Muscle layer of duodenum (tissue), 2 donors: ENCODE data around the gene PRKAR1B.

ENCODE experiments used
- H3K27ac ChIP-seq: one replicate; pipeline ENCODE4 v1.7.0; 2013; ENCODE audit warnings: mild to moderate bottlenecking, low read length
- H3K27me3 ChIP-seq: one replicate; pipeline ENCODE4 v1.7.0; 2013; ENCODE audit warnings: low read depth, mild to moderate bottlenecking, control low read depth, low read length
- H3K36me3 ChIP-seq, 2 donors: one replicate each; pipeline ENCODE4 v1.7.0; 2013; ENCODE audit warnings: low read length in 2 of 2, control low read depth in 1 of 2, mild to moderate bottlenecking in 1 of 2; ENCODE audit not compliant: insufficient read depth in 2 of 2, control insufficient read depth in 1 of 2
- H3K4me1 ChIP-seq, 2 donors: one replicate each; pipeline ENCODE4 v1.7.0; 2013; ENCODE audit warnings: low read length in 2 of 2, mild to moderate bottlenecking in 2 of 2, control low read depth in 1 of 2, moderate library complexity in 1 of 2; ENCODE audit not compliant: insufficient read depth in 2 of 2, control insufficient read depth in 1 of 2
- H3K4me3 ChIP-seq, 2 donors: one replicate each; pipeline ENCODE4 v1.7.0; 2013; ENCODE audit warnings: low read length in 2 of 2, low read depth in 1 of 2, mild to moderate bottlenecking in 1 of 2
- H3K9me3 ChIP-seq, 2 donors: one replicate each; pipeline ENCODE4 v1.7.0; 2013; ENCODE audit warnings: low read length in 2 of 2, control low read depth in 1 of 2, mild to moderate bottlenecking in 1 of 2; ENCODE audit not compliant: control insufficient read depth in 1 of 2
- donor health status: healthy.

PRKAR1B gene

DNA sequence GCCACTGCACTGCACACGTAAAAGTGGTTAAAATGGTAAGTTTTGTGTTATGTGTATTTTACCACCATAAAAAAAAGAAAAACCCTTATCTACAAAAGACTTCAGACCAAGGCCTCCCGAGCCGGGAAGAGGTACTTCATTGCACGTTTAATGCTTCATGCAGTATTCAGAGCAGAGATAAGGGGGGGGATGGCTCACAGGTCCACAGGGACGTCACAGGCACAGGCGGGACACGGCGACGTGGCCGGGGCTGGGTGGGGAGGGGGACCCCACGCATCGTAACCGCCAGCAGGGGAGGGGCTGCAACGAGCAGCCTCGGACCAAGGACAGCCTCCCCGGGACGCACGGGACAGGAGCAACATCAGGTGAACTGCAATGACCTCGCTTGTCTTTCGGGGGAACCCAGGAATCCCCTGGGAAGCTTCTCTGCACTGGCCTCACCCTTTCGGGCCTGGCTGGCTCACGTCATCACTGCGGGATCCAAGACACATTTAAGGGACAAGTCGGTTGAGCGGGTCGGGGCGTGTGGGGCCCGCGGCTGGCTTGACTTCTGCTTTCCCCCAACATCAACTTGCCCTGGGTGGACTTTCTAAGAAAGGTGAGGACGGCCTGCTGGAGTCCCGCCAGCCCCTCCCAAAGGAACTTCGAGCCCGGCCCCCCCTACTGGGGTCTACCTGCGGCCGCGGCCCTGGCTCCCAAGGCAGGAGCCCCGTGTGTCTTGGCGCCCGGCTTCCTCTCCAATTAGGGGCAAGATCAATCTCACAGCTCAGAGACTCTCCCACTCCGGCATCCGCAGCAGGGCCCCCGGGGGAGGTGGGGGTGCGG lies 177.8 kb downstream of the PRKAR1B start:
- H3K36me3 ChIP-seq: peaks cover 0 to 13% of the 10 kb centered on the region in 2 donors
- no peaks in the 10 kb centered on the region for H3K27me3 ChIP-seq
- no peak overlapping the region for H3K4me3 ChIP-seq
- peaks cover 0 to 4% of the 10 kb centered on the region in 2 donors for H3K9me3 ChIP-seq
- H3K4me1 ChIP-seq: no peaks in the 10 kb centered on the region
- no peak overlapping the region for H3K27ac ChIP-seq

GRCh38 chr7:548401-548800 lies 178.7 kb downstream of the PRKAR1B start:
- peaks cover 0 to 4% of the 10 kb centered on the region in 2 donors for H3K9me3 ChIP-seq
- peaks cover 0 to 13% of the 10 kb centered on the region in 2 donors for H3K36me3 ChIP-seq
- H3K27ac ChIP-seq: no peak overlapping the region
- H3K4me1 ChIP-seq: no peaks in the 10 kb centered on the region
- H3K4me3 ChIP-seq: no peak overlapping the region
- no peaks in the 10 kb centered on the region for H3K27me3 ChIP-seq

DNA sequence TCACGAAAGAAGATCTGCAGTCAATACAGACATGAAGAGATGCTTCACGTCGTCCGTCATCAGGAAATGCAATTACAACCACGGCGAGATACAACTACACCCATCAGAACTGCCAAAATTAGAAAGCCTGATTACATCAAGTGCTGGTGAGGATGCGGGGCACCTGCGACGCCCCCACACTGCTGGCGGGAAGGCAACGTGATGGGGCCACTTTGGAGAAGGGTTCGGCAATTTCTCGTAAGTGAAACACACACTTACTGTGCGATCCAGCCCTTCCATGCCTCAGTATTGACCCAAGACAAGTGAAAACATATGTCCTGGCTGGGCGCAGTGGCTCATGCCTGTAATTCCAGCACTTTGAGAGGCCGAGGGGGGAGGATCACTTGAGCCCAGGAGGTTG lies 181.6 kb downstream of the PRKAR1B start:
- peaks cover 0 to 5% of the 10 kb centered on the region in 2 donors for H3K4me1 ChIP-seq
- peaks cover 0 to 13% of the 10 kb centered on the region in 2 donors for H3K36me3 ChIP-seq
- H3K27me3 ChIP-seq: no peaks in the 10 kb centered on the region
- no peak overlapping the region for H3K4me3 ChIP-seq
- H3K27ac ChIP-seq: no peak overlapping the region
- peaks cover 0 to 4% of the 10 kb centered on the region in 2 donors for H3K9me3 ChIP-seq

- H3K27me3 ChIP-seq: no peaks in the 10 kb centered on the region
- H3K27ac ChIP-seq: no peak overlapping the region
- H3K9me3 ChIP-seq: peaks cover 0 to 4% of the 10 kb centered on the region in 2 donors
- peaks cover 0 to 5% of the 10 kb centered on the region in 2 donors for H3K4me1 ChIP-seq
- peaks cover 0 to 7% of the 10 kb centered on the region in 2 donors for H3K36me3 ChIP-seq
- no peak overlapping the region for H3K4me3 ChIP-seq
Observed at GRCh38 chr7:544338-545221, 182.5 kb downstream of the PRKAR1B start.

- Histone ChIP-seq H3K4me3 (no peak overlapping the region), H3K27me3 (no peaks in the 10 kb centered on the region), H3K36me3 (no peaks in the 10 kb centered on the region), H3K9me3 (peaks cover 0 to 4% of the 10 kb centered on the region in 2 donors), H3K4me1 (peaks cover 0 to 5% of the 10 kb centered on the region in 2 donors), H3K27ac (no peak overlapping the region)
Observed at GRCh38 chr7:543501-544337, 183.4 kb downstream of the PRKAR1B start.

DNA sequence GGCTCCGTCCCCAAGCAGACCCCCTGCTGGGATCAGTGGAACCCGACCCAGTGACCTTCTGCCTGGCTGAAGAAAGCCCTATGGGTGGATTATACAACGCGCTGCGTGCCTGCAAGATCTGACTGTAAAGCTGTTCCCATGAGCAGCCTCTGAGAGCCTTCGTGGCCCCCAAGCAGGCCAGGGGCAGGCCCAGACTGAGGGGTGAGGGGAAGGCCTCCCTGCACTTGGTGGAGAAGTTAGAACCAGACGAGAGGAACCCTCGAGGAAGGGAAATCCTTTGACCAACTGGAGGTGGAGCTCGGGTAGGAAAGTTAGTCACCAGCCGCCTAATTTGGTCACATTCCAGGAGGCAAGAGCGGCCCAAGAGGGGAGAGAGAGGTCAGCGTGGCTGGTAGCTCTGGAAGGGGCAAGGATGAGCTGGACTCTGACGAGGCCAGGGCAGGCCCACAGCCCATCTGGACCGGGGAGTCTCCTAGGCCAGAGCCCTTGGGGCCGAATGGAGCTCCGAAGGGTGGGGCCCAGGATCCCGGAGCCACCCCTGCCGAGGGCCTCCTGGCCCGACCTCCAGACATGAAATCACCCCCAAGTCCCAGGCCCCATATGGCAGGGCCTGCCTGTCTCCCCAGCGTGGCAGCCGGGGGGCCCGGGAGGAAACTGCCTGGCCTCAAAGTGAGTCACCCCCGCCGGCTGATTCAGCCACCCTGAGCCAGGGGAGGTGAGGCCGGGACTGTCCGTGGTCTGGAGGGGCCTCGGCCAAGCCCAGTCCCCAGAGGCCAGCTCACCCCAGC lies 184.2 kb downstream of the PRKAR1B start:
- Histone ChIP-seq H3K27me3 (no peaks in the 10 kb centered on the region), H3K36me3 (no peaks in the 10 kb centered on the region), H3K4me1 (peaks cover 0 to 5% of the 10 kb centered on the region in 2 donors), H3K4me3 (no peak overlapping the region), H3K27ac (no peak overlapping the region), H3K9me3 (peaks cover 0 to 4% of the 10 kb centered on the region in 2 donors)

DNA sequence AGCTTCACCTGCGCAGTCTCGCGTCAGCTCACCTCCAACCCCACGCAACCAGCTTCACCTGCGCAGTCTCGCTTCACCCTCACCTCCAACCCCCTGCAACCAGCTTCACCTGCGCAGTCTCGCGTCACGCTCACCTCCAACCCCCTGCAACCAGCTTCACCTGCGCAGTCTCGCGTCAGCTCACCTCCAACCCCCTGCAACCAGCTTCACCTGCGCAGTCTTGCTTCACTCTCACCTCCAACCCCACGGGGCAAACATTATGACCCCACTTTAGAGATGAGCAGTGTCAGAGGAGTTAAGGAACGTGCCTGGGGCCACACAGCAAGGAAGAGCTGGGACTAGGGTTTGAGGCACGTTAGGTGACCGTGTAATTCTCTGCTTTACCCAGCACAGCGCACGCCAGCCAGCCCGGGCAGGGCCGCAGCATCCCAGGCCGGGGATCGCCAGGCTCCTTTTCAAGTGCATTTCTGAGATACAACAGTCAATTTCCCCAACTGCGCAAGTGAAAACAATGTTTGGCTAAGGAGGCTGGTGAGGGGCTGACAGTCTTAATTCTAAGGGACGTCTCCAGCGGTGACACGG lies 184.9 kb downstream of the PRKAR1B start:
- H3K27ac ChIP-seq: no peak overlapping the region
- H3K27me3 ChIP-seq: no peaks in the 10 kb centered on the region
- peaks cover 0 to 4% of the 10 kb centered on the region in 2 donors for H3K9me3 ChIP-seq
- peaks cover 0 to 5% of the 10 kb centered on the region in 2 donors for H3K4me1 ChIP-seq
- H3K36me3 ChIP-seq: no peaks in the 10 kb centered on the region
- H3K4me3 ChIP-seq: no peak overlapping the region

- Histone ChIP-seq H3K27ac (no peak overlapping the region), H3K27me3 (no peaks in the 10 kb centered on the region), H3K9me3 (peaks cover 0 to 4% of the 10 kb centered on the region in 2 donors), H3K4me3 (no peak overlapping the region), H3K36me3 (no peaks in the 10 kb centered on the region), H3K4me1 (peaks cover 0 to 5% of the 10 kb centered on the region in 2 donors)
Observed at GRCh38 chr7:541661-542060, 185.4 kb downstream of the PRKAR1B start.

DNA sequence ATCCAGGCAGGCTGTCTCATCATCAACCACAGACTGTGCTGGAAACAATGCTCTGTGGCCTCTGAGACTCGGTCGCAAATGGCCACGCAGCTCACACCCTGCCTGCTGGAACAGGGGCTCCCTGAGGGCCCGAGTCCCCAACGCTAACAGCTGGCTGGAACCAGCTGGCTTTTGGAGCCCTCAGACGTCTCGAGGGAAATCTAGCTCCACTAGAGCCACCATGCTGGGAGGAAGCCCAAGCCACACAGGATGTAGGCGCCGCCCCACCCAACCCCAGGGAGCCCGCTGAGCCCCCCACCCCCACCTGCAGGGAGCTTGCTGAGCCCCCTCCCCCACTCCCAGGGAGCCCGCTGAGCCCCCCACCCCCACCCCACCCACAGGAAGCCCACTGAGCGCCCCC lies 186.1 kb downstream of the PRKAR1B start:
- H3K9me3 ChIP-seq: peaks cover 0 to 4% of the 10 kb centered on the region in 2 donors
- H3K4me1 ChIP-seq: peaks cover 0 to 5% of the 10 kb centered on the region in 2 donors
- no peaks in the 10 kb centered on the region for H3K36me3 ChIP-seq
- no peak overlapping the region for H3K4me3 ChIP-seq
- H3K27ac ChIP-seq: no peak overlapping the region
- no peaks in the 10 kb centered on the region for H3K27me3 ChIP-seq

DNA sequence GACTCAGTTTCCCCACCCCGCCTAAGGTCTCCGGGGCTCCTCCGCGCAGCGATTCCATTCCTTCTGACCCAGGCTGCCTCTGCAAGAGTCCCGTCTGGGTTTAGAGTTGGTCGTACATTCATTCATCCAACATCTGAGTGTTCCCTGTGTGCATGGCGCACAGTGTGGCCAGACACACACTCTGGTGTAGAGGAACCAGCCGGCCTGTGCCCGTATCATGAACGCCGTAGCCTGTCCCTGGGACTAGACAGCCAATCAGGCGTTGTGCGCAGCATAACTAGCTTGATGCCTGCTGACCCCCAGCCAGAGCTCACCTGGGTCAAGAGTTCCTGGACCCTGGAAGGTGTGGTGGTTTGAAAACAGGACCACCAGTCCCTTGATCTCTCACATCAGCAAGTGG lies 186.5 kb downstream of the PRKAR1B start:
- Histone ChIP-seq H3K4me3 (no peak overlapping the region), H3K36me3 (no peaks in the 10 kb centered on the region), H3K4me1 (peaks cover 0 to 5% of the 10 kb centered on the region in 2 donors), H3K27ac (no peak overlapping the region), H3K9me3 (peaks cover 0 to 3% of the 10 kb centered on the region in 2 donors), H3K27me3 (no peaks in the 10 kb centered on the region)
